ENCODE measurements around the gene MAP10. TPM values are rescaled to one million over a fixed set of nuclear protein-coding genes. Genes with fewer than 3 reads are reported as not detected.

MAP10 gene
- total RNA-seq, 1 donor = 5.9 TPM

DNA sequence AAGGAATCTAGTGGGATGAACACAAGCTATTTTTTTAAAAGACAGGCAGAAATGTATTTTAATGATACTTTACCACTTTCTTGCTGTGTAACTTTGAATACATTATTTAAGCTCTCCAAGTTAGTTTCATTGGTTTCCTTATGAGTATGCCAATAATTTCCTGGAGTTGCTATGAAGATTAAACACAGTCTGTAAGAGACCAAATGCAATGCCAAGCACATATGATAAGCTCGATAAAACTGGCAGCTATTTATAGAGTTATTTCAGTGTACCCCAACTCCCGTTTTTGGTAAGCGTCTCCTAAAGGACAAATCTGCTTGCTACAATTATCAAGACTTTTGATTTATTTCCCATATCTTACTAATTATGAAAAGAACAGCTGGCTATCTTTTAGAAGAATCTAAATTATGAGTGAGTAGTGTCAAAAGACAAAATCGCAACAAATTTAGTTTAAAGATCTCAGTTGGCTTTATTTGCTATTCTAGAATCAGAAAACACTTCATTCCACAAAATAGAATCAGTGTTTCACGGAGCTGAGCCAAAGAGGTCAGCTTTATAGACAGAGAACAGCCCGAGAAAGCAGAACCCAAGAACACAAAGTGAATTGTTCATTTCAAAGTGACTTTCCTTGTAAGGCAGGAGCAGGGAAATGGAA is 7.2 kb upstream of the MAP10 start:
- DNase-seq (ENCODE audit: low read depth in 2 of 3, low spot score in 2 of 3) = no peak

DNA sequence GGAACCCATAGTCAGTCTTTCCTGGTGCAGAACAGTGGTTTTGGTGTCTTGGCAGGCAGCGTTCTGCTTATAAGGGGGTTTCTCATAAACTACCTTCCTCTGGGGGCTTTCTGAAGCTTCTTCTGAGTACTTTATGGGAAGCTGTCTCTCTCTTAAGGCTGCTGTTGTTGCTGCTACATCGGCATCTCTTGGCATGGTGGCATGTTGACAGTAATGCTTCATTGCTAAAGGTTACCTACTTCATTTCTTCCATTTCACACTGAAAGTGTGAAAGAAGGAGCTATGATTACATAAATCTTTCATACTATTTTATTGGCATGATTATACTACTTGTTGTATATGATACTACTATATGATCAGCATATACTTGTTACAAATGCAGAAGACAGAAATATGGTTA is 6.3 kb upstream of the MAP10 start:
- no peak for DNase-seq (ENCODE audit: low read depth in 2 of 3, low spot score in 2 of 3)

DNA sequence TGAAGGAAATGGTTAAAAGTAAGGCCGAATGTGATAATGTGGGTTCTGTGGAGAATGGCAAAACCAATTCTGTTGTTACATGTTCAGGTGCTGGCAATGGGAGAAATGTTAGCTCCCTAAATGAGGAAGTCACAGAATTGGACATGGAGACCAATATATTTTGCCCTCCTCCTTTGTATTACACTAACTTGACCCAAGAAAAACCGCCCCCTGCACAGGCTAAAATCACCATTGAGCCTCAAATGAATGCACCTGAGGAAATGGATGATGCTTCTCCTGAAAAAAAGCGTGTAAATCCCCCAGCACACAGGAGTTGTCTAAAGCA is 932 bp downstream of the MAP10 start:
- DNase-seq (ENCODE audit: low read depth in 2 of 3, low spot score in 2 of 3) = peak in 1 of 3 donors; percentile 5

DNA sequence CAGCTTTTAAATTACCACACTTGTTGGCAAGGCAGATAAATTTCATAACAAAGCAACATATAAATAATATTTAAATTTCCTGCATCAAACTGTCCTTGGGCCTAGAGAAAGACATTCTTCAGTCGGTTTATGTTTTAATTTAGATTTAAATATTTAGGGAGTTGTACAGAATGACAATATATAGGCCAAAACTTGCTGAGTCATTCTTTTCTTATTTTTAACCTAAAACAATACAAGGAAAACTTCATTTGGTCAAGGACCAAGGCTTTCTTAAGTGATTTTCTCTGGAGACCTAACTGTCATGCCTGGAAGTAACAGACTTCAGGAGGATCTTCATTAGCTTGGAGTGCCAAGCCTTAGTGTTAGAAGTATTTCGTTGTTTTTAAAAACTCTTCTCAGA is 5.6 kb downstream of the MAP10 start:
- no peak for DNase-seq (ENCODE audit: low read depth in 2 of 3, low spot score in 2 of 3)

DNA sequence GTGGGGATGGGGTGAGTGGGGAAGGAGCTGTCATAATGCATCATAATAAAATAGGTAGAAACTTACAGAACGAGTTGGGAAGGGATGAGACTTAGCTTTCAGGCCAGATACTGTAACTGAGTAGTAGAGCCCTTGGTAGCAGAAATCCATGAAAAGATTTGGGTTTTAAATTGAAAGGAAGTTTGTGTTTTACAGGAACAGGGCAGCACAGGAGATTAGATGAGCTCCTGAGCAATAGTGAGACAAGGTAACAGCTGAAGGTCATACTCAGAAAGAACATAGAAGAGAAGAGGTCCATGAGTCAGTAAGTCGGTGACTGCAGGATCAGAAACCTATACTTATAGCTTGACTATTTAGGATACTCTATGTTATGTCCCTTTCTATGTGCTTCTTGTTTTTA is 7.3 kb downstream of the MAP10 start:
- DNase-seq (ENCODE audit: low read depth in 2 of 3, low spot score in 2 of 3) = no peak

DNA sequence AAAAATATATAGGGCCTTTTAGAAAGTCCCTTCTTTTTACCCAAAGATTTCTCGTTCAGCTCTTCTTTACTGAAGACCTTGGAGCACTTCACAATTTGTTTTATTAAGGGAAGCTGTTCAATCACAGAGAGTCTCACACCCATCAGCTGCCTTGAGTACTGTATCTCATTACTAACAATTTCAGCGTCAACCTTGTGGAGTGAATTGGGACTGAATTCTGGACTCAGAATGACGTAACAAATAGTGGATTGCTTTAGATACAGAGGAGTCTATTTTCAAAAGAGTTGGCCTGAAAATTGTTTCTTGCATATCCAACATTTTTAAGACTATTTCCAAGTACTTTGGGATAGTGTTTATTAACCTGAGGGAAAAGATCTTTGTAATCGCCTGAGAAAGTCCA is 7.9 kb downstream of the MAP10 start:
- DNase-seq (ENCODE audit: low read depth in 2 of 3, low spot score in 2 of 3) = no peak

DNA sequence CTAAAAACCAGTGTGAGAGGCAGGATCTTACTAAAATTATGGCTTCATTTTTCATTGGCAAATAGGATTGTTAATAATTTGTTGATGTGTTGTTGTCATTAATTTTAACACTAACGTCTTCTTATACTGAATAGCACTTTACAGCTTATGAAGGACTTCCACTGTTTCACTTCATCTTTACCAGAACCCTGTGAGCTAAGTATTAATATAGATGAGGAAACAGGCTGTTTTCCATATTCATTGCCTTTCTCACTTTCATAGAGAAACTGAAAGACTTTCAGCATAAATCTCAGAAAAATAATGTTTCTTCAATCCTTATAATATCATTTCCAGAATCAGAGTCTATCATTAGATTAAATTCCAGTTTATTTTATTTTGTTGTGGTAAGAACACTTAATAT is 8.5 kb downstream of the MAP10 start:
- DNase-seq (ENCODE audit: low read depth in 2 of 3, low spot score in 2 of 3) = no peak

DNA sequence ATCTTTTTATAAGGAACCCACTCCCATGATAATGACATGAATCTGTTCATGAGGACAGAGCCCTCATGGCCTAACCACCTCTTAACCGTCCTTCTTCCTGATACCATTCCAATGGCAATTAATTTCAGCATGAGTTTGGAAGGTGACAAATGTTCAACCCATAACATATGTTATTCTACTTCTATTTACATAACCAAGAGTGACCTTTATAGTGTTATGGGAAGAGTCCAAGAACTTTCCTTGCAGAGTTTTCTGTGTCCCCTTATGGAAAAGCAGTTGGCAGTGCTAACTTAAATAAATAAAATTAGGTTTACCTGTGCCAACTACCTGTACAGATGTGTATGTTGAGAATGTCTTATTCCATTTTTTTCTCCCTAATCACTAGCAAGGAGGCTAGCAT is 11.1 kb downstream of the MAP10 start:
- DNase-seq (ENCODE audit: low read depth in 2 of 3, low spot score in 2 of 3) = no peak

DNA sequence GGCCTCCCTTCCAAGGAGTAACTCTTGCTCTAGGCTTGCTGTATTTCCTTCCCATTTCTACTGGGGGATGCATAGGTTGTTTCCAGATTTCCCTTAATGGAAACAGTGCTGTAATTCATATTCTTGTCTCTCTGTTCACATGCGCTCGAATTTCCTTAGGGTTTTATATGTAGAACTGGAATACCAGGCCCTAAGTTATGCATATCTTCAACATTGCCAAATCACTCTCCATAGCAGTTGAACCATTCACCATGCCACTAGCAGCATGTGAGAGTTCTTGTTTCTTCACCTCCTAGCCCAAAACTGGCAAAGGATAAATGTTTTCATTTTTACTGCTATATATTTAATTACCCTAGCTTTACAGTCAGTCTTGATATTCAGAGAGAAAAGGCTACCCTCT is 12.8 kb downstream of the MAP10 start:
- no peak for DNase-seq (ENCODE audit: low read depth in 2 of 3, low spot score in 2 of 3)

DNA sequence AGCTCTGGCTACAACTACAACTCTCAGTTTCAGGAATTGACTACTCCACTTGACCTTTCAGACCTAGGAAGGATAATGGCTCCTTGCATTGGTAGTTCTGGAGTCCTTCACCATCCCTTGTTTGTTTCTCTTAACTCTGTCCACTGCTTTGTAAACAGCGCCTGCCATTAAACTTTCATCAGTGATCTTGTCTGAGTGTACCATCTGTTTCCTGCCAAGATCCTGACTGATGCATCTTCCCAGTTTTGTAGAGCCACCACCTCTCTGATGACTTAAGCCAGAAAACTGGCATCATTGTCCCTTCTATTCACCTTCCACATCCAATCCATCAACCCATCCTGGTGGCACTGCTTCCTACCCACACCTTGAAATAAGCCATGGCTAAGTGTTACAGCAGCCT is 15.2 kb downstream of the MAP10 start:
- no peak for DNase-seq (ENCODE audit: low read depth in 2 of 3, low spot score in 2 of 3)

DNA sequence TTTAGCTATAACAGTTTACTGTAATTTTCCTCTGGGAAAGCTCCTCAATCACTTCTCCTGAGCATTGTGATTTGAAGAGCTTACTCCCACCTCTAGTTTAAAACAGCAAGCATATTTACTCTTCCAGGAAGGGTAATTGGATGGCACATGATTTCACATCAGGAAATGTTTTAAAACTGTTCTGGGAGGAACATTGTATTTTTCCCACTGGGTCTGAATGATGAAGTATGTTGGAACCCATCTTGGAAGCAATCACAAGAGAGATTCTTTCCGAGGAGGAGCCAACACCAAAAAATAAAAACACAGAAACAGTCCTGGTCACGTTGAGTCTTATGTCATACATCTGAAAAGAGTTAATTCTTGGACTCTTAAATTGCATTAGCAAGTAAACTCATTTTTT is 17.3 kb downstream of the MAP10 start:
- DNase-seq (ENCODE audit: low read depth in 2 of 3, low spot score in 2 of 3) = no peak

DNA sequence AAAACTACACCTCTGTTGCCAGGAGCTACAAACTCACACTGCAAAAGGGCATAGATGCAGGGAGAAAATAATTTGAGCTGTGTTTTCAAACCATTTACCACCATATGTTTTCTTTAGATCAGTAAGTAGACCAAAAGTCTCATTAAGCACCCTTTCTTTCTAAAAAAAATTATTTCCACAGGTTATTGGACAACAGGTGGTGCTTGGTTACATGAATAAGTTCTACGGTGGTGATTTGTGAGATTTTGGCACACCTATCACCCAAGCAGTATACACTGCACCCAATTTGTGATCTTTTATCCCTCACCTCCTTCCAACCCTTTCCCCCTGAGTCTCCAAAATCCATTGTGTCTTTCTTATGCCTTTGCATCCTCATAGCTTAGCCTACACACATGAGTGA is 21.1 kb downstream of the MAP10 start:
- DNase-seq (ENCODE audit: low read depth in 2 of 3, low spot score in 2 of 3) = no peak

DNA sequence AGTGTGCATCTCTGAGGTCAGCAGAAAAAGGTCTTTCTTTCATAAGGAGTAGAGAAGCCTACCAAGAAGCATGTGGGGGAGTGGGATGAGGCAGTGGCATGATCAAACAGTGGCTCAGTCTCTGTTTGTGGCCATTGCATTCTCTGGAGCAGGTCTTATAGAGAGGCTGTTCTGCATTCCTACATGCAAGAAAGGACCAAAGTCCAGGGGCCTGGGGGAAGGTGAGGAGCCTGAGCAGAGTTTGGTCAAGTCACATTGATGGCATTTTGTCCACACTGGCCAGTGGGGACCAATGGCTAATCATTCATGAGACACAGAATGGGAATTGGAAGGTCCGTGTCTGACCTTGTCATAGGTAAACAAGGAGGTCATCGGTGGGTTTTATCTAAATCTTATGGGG is 25.4 kb downstream of the MAP10 start:
- DNase-seq (ENCODE audit: low read depth in 2 of 3, low spot score in 2 of 3) = no peak

DNA sequence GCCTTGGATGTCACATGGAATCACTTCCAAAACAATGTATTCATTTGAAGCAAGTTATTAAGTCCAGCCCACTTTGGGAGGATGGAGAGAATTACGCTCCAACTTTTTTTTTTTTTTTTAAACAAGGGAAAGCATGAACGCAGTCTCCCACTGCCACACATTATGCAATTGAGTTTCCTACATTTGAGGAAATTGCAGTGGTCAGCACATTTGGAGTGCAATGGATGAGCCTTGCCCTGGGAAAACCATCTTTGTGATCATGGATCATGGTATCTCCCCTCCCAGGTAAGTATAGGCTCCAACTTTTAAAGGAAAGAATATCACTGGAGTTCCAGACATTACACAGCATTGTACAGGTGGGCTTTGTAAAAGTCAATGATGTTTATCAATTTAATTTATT is 26.7 kb downstream of the MAP10 start:
- DNase-seq (ENCODE audit: low read depth in 2 of 3, low spot score in 2 of 3) = no peak

DNA sequence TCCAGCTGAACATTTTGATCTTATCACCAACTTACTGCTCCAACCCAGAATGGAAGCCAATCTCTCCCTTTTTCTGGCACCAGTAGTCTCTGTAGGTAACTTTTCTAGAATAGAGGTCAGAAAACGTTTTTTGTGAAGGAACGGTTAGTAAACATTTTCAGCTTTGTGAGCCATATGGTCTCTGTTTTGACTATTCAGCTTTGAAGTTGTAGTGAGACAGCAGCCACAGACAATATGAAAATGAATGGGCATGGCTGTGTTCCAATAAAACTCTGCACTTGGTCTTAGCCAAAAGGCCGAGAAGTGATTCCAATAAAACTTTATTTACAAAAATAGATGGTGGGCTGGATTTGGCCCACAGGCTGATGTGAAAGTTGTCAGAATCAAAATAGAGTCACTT is 28.9 kb downstream of the MAP10 start:
- no peak for DNase-seq (ENCODE audit: low read depth in 2 of 3, low spot score in 2 of 3)

DNA sequence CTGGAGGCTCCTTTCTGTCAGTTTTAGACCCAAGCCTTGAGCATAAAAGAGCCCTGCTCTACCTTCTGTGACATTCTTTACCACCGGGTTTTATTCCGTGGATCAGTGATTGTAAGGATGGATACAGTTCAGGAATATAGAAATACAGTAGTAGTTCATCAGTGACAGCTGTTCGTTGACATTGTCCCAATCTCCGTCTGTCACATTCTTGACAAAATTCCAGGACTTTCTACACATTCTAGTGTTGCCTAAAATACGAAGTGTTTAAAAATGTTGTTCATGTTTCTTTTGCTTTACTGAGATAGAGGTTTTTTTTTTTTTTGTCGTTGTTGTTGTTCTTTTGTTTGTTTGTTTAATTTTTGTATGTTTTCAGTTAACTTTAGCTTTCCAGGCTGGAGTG is 29.9 kb downstream of the MAP10 start:
- DNase-seq (ENCODE audit: low read depth in 2 of 3, low spot score in 2 of 3) = no peak

DNA sequence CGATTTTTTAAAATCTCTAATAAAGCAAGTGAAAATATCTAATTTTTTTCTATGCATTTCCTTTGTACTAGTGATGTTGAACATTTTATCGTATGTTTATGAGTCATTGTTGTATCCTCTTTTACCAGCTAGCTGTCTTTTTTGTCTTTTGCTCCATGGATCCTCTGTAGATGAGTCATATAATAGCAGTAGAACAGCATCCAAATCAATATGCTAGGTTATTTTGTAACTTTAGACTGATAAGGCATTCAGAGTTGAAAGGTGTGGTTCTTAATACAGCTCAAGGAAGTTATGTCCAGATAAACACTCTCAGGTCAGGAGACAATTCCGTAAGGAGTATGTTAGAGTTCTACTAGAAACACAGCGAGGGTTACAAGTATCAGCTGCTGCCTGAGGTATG is 31.9 kb downstream of the MAP10 start:
- no peak for DNase-seq (ENCODE audit: low read depth in 2 of 3, low spot score in 2 of 3)

DNA sequence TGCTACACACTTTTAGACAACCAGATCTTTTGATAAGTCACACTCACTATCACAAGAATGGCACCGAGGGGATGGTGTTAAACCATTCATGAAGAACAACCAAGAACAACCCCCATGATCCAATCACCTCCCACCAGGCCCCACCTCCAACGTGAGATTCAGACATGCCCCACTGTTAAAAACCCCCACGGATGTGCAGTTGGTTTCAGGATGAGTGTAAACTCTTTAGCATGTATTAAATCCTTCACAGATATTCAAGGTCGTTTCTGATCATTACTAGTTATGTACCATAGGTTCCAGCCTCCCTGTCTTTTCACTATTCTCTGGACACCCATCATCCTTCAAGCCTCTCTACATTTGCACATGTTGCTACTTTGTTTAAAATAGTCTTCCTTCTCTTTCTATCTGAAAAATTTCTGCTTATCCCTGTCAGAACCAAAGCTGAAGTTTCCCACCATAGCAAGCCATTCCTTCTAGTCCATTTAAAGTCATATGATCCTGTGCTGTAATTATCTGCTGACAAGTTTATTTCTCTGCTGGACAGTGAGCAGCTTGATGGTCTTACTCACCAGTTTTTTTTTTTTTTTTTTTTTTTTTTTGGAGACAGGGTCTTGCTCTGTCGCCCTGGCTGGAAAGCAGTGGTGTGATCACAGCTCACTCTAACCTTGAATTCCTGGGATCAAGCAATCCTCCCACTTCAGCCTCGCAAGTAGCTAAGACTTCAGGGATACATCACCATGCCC is 36.8 kb downstream of the MAP10 start:
- DNase-seq (ENCODE audit: low read depth in 2 of 3, low spot score in 2 of 3) = no peak

DNA sequence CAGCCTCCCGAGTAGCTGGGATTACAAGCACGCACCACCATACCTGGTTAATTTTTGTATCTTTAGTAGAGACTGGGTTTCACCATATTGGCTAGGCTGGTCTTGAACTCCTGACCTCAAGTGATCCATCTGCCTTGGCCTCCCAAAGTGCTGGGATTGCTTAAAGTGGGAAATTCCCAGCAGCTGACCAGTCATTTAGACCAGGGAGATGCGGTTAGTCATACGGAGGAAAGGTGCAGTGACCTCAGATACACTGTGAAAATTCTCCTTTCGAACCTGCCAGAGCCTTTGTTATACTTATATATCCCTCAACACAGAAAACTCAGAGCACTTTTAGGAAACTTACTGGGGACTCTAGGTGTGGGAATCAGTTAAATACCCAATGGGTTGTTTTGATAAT is 39.6 kb downstream of the MAP10 start:
- no peak for DNase-seq (ENCODE audit: low read depth in 2 of 3, low spot score in 2 of 3)

DNA sequence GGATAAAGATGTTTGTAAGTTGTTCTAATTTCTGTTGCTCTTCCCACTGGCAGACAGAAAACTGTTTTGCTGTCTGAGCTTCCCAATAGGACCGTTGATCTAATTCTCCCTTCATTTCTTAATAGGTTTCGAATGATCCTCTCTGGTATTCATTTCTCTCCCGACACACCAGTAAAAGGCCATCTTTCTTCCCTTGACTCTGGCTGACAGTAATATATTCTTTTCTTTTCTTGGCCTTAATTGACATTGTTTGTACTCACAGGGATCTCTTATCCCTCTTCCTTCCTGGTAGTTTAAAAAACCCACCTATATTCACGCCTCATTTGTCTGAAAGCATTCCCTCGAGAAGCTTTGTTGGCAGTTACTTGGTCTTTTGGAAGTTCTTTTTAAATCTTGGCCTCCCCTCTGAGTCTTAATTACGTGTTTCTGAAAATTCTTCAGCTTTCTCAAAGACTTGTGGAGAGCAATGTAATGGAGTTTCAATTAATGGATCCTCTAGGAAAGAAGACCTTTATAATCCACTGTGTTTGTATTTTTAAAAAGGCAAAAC is 40.3 kb downstream of the MAP10 start:
- DNase-seq (ENCODE audit: low read depth in 2 of 3, low spot score in 2 of 3) = no peak

DNA sequence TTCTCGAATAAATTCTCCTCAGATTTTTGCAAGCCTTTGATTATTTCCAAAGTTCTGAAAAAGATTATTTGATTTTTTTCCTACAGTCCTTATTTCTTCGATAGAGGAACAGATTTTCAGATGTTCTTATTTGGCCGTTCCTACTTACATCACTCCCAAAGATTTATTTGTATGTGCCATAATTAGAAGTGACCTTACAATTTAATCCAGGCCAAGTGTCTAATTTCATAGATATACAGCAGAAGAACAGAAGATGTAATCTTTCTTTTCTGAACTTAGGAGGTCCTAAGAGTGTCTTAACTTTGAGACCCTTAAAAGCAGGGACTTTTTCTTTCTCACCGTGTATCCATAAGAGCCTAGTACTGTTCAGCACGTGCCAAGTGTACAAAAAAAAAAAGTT is 46.3 kb downstream of the MAP10 start:
- no peak for DNase-seq (ENCODE audit: low read depth in 2 of 3, low spot score in 2 of 3)

DNA sequence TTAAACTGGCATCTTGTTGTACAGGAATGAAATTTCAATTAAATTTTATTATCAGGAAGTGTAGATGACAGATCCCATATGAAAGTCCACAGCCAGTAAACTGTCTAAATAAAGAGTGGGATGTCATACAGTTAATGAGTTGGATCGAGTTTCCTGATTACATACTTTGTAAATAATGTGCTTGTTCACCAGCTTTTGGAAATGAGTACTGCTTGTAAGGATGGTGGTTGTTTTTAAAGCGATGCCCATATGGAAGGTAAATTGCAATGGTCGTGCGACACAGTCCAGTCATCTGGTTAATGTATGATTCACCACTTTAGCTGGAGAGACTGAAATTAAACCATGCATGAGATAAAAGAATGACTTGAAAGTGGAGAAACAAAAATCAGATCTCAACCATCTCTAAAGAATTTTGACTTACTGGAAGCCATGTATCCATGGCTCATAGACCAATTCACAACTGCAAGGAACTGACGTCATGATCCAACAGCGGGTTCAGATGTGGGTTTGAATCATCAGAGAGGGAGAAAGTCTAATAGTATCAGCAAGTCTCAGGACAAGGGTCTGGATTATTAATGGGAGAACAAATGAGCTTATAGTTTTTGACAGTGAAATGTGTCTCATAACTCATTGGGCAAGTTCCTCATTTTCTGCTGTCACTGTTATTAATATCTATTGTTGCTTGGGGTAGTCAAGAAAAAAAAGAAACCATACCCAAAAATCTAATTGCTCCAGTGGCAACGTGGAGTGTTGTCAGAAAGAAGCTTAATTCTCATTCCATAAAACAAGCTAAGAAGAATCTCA is 49.0 kb downstream of the MAP10 start:
- DNase-seq (ENCODE audit: low read depth in 2 of 3, low spot score in 2 of 3) = peak in 1 of 3 donors; percentile 50

Measured in hematopoietic multipotent progenitor cell (in vitro differentiated cells).